Measurements from ENCODE around the gene ENPP6. TPM values are rescaled to one million over a fixed set of nuclear protein-coding genes. Genes with fewer than 3 reads are reported as not detected.

The ENPP6 gene
- polyA plus RNA-seq, 1 of the 3 experiments (the other 2 are of a cell fraction) = not detected

DNA sequence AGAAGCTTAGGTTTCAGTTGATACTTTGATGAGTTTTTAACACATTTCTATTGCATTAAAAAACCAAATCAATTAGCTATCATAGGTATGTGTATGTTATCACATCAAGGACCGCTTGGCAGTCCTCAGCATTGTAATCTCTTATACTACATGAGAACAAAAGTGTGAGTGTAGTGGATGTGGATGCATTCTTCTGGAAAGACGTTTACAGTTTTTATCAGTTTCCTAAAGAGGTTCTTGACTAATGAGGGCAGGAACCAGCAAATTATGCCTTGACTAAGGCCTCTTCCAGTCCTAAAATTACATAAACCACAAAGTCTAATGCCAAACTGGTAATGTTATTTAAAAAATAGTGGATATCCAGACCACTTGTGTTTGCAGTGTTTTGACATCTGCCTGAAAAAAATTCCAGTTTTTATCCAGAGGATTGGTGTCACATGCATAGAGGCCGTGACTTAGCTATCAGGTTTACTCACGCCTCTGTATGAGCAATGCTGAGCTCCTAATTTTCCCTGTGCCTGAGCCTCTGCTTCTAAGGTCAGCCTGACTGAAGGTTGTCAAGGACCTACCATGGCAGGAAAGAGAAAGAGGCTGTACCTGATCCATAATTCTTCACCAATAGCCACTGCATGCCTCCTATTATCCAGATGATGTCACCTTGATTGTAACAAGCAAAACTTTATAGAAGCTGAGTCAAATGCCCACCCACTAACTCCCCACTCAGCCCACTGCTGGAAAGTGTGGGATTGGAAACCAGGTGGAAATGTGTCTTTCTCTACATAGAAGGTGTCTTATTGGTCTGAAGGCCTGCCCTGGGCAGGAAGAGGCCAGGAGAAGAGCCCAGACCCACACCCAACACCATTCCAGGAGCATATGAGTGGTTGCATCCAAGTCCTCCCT, 68.7 kb downstream of the ENPP6 start:
- H3K4me3 ChIP-seq (ENCODE audit: low read depth in 2 of 2, low read length in 1 of 2) = no peak overlapping the region
- no peaks in the 10 kb centered on the region for H4K20me1 ChIP-seq (ENCODE audit: insufficient read depth)
- H3K79me2 ChIP-seq (ENCODE audit: insufficient read depth) = no peaks in the 10 kb centered on the region
- H3K9me2 ChIP-seq = no peaks in the 10 kb centered on the region
- 32% methylated on average over 4 of the region's 4 CpGs for WGBS (ENCODE audit: low lambda C conversion rate)
- H2AFZ ChIP-seq (ENCODE audit: low read depth) = no peak overlapping the region
- CTCF ChIA-PET = interaction anchor here (0.7 to 3.8 kb wide), 4 partner anchors 12 to 49 kb away, joined by 3 to 13 read pairs (median 4); no protein-coding TSS in a partner anchor
- no peak for TF ChIP-seq RXRA (IDR thresholded peaks at IDR 0.05; ENCODE audit: borderline replicate concordance, low read depth)
- TF ChIP-seq RAD21 (IDR thresholded peaks at IDR 0.05; ENCODE audit: low read length) = no peak
- TF ChIP-seq, protein P1, sequence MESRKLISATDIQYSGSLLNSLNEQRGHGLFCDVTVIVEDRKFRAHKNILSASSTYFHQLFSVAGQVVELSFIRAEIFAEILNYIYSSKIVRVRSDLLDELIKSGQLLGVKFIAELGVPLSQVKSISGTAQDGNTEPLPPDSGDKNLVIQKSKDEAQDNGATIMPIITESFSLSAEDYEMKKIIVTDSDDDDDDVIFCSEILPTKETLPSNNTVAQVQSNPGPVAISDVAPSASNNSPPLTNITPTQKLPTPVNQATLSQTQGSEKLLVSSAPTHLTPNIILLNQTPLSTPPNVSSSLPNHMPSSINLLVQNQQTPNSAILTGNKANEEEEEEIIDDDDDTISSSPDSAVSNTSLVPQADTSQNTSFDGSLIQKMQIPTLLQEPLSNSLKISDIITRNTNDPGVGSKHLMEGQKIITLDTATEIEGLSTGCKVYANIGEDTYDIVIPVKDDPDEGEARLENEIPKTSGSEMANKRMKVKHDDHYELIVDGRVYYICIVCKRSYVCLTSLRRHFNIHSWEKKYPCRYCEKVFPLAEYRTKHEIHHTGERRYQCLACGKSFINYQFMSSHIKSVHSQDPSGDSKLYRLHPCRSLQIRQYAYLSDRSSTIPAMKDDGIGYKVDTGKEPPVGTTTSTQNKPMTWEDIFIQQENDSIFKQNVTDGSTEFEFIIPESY (IDR thresholded peaks at IDR 0.05; ENCODE audit: borderline replicate concordance, low read depth) = no peak
- no peak for TF ChIP-seq TEAD4 (IDR thresholded peaks at IDR 0.05; ENCODE audit: borderline replicate concordance, insufficient read depth)
- TF ChIP-seq, protein P2, sequence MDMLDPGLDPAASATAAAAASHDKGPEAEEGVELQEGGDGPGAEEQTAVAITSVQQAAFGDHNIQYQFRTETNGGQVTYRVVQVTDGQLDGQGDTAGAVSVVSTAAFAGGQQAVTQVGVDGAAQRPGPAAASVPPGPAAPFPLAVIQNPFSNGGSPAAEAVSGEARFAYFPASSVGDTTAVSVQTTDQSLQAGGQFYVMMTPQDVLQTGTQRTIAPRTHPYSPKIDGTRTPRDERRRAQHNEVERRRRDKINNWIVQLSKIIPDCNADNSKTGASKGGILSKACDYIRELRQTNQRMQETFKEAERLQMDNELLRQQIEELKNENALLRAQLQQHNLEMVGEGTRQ (IDR thresholded peaks at IDR 0.05; ENCODE audit: borderline replicate concordance, low read depth, low read length) = no peak
- TF ChIP-seq EP300 (IDR thresholded peaks at IDR 0.05; ENCODE audit: borderline replicate concordance in 1 of 2, low read depth in 1 of 2, low read length in 1 of 2) = no peak
- no peak for TF ChIP-seq MXI1 (IDR thresholded peaks at IDR 0.05; ENCODE audit: low read depth, low read length)
- no peak for TF ChIP-seq TCF12 (IDR thresholded peaks at IDR 0.05)
- TF ChIP-seq CHD2 (IDR thresholded peaks at IDR 0.05; ENCODE audit: low read length, partially characterized antibody) = no peak
- TF ChIP-seq GATA2 (CRISPR knock-in tag; IDR thresholded peaks at IDR 0.05) = no peak
- TF ChIP-seq RFX5 (IDR thresholded peaks at IDR 0.05; ENCODE audit: low read length) = no peak
- no peak for TF ChIP-seq RCOR1 (IDR thresholded peaks at IDR 0.05; ENCODE audit: low read length)
- TF ChIP-seq, protein P3, sequence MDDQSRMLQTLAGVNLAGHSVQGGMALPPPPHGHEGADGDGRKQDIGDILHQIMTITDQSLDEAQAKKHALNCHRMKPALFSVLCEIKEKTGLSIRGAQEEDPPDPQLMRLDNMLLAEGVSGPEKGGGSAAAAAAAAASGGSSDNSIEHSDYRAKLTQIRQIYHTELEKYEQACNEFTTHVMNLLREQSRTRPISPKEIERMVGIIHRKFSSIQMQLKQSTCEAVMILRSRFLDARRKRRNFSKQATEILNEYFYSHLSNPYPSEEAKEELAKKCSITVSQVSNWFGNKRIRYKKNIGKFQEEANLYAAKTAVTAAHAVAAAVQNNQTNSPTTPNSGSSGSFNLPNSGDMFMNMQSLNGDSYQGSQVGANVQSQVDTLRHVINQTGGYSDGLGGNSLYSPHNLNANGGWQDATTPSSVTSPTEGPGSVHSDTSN (IDR thresholded peaks at IDR 0.05) = no peak
- H3K9ac ChIP-seq = no peak overlapping the region
- no peaks in the 10 kb centered on the region for H3F3A ChIP-seq (replicated peaks; ENCODE audit: insufficient read depth)
- H3K4me1 ChIP-seq (ENCODE audit: control insufficient read depth in 1 of 2, insufficient read depth in 2 of 2, low read depth in 1 of 2, low read length in 1 of 2) = no peaks in the 10 kb centered on the region; a peak in 1 of 4 replicates
- POLR2A ChIA-PET = no interaction called here
- H3K9me3 ChIP-seq = no peaks in the 10 kb centered on the region
- no peaks in the 10 kb centered on the region for H3K36me3 ChIP-seq (replicated peaks in 1 of 2; ENCODE audit: control insufficient read depth in 1 of 2, insufficient read depth in 2 of 2, low read length in 1 of 2)
- no peak overlapping the region for H3K27ac ChIP-seq (ENCODE audit: low read depth in 2 of 2, low read length in 1 of 2)
- no peaks in the 10 kb centered on the region for H3K27me3 ChIP-seq (ENCODE audit: insufficient read depth)
- no peak overlapping the region for H3K4me2 ChIP-seq
- DNase-seq = no peak

Data from SK-N-SH (cell line).